GM21619 (cell line): ENCODE data around the gene SRPK3.
"Not testable (repeated sequence)": the region's sequence is repeated elsewhere in the genome, so short reads cannot be mapped to it uniquely, and the experiment has no call there.

Source experiments
- ATAC-seq: cut with Tn5 transposase; IDR thresholded peaks from one replicate; pipeline ENCODE4 v1.9.1; 2021; ENCODE audit not compliant: unreplicated experiment

SRPK3 gene

DNA sequence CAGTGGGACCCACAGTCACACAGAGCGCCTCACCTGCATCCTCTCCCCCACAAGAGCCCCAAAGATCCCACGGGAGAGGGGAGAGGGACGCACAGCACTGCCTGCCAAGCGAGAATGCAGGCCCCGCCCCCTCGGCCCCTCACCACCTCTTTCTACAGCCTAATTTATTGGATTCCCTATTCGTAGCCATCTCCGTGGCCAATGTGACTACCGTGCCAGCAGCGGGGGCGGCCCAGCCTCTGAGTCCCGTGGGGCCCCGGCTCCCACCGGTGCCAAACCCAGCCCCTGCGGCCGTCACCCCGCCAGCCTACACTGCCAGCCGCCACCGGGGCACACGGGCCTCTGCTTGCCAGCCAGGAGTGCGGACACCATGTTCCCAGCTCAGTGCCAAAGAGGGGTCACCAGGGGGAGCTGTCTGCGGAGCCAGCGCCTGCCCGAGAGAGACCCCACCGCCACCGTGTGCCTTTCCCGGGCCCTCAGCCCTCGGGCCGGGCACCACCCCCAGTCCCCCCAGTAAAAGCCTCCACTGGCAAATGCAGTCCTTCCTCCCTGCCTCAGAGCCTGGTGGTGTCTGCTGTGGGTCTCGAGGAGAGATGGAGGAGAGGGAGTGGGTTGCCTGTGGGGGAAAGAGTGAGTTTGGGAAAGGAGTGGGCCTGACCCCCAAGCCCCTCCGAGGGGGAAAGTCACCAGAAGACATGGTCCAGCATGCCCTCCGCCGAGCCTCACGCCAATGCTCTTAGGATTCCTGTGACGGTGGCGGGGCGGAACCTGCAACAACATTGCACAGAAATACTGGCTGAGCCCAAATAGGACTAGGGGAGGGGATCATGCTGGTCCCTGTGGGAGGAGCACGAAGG lies 36.4 kb upstream of the SRPK3 start:
- no peak for ATAC-seq

DNA sequence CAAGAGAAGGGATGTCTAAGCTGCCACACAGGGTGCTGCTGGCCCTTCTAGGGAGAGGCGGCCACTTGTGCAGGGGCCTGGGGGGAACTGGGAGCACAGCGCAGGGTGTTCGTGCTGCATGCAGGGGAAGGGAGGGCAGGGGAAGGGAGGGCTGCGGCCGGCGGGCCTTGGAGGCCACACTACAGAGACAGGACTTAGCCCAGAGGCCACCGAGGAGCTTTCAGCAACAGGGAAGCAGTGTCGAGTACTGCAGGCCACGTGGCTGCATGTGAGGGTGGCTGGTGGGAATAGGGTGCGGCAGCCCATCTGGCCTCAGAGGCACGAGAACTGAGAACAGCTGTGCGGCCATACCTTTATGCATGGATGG lies 35.8 kb upstream of the SRPK3 start:
- ATAC-seq: not testable (repeated sequence)

DNA sequence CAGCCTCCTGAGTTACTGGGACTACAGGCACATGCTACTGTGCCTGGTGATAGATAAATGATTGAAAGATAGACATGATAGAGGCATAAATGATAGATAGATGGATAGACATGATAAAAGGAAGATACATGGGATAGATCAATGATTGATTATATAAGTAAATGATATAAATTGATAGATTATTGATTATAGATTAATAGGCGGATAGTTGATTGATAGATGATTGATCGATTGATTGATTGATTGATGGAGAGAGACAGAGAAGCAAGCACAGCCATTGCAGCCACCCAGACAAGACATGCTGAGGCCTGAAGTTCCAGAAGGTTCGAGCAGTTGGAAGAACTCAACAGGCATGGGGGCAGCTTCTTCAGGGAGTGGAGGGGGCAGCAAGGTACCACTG lies 34.5 kb upstream of the SRPK3 start:
- ATAC-seq: no peak

DNA sequence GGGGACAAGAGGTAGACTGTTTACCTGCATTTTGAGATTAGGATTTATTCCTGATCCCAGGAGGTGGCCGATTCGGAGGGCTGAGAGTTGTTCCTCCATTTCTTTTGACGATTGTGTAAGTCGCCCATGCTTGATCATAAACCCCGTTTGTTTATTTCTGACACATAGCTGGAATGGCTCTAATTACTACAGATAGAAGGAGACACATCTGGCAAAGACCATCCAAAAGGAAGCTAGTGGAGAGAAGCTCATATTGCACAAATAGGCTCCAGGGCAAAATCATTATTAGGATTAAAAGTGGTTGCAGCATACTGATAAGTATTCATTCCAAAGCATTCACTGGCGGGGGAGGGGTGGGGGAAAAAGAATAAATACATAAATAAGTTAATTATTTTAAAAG lies 33.9 kb upstream of the SRPK3 start:
- not testable (repeated sequence) for ATAC-seq

DNA sequence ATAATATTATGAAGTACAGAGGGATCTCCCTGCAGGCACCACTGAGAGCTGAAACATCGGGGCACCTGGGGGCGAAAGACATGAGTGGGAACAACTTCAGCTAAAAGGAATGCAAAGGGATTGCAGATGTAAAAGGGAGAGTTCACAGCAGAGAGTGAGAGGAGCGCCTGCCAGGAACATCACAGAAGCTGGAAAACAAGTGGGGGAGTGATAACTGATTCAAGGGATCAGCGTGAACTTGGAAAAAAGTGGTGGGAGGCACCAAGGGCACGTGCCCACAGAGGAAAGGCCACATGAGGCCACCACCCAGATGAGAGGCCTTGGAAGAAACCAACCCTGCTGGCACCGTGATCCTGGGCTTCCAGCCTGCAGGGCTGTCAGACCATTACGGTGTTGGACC lies 31.8 kb upstream of the SRPK3 start:
- ATAC-seq: not testable (repeated sequence)

DNA sequence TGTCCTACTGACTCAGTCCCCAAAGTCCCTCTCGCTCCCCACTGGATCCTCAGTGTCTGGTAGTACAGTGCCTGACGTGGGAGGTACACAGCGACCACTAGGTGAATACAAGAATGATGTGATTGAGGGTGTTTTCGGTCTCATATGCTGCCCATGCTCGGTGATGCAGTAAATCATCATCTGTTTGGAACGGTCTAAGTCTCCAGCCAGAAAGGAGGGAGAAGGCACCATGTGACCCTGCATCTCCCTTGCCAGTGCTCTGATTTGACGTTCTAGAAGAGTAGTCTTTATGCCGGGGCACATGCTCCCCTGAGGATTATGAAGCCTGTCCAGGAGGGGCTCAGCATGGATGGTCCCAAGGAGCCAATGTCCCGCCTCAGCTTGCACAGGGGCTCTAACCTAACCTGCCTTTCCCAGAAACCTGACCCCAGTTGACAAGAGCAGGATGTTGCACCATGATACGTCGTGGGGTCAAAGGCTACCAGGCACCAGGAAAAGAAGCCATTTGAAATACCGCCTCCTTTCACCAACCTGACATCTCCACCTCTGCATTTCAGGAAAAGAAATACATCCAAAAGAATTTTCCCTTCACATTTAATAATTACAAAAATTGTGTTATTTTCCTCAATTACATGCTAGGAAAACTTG lies 30.6 kb upstream of the SRPK3 start:
- ATAC-seq: no peak

DNA sequence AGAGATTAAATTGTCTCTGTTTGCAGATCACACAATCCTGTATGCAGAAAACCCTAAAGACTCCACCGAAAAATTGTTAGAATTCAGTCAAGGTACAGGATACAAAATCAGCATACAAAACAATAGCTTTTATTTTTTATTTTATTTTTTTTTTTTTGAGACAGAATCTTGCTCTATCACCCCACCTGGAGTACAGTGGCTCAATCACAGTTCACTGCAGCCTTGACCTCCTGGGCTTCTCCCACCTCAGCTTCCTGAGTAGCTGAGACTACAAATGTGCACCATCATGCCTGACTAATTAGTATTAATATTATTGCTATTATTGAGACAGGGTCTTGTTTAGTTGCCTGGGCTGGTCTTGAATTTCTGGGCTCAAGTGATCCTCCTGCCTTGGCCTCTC lies 25.7 kb upstream of the SRPK3 start:
- no peak for ATAC-seq

DNA sequence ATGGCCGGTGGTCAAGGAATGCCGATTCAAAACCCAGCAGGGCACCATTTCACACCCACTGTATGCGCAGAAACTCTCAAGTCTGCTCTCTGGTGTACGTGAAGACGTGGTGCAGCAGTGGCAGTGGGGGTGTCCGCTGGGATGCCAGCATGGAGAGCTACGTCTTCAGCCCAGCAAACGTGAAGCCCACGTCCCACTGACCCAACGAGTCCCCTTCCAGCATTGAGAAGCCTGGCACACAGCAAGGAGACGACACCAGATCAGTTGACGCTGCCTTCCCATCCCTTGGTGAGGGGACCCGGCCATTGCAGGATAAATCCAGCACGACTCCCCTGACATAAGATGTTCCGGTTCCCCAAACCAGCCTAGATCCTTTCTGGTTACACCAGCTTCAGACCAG lies 19.0 kb upstream of the SRPK3 start:
- ATAC-seq: no peak

DNA sequence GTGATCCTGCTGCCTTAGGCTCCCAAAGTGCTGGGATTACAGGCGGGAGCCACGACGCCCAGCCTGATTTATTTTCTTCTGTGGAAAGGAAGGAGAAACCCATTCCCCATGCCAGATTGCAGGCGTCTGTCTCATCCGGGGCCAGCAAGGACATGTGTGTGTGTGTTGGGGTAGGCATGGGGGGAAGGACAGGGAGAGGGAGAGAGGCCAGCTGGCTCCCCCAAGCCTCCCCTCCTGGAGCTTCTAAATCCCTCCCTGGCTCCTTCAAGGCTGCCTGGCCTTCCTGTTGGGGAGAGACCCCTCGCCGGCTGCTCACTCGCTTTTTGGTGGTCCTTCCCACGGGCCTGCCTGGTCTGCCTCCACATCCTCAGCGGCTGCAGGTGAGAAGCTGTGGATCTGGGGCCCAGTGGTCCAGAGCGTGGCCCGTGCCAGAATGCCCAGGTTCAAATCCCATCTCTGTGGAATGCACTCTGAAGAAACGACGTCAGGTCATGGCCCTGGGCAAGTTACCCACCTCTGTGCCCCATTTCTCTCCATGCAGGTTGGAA lies 18.1 kb upstream of the SRPK3 start:
- no peak for ATAC-seq

DNA sequence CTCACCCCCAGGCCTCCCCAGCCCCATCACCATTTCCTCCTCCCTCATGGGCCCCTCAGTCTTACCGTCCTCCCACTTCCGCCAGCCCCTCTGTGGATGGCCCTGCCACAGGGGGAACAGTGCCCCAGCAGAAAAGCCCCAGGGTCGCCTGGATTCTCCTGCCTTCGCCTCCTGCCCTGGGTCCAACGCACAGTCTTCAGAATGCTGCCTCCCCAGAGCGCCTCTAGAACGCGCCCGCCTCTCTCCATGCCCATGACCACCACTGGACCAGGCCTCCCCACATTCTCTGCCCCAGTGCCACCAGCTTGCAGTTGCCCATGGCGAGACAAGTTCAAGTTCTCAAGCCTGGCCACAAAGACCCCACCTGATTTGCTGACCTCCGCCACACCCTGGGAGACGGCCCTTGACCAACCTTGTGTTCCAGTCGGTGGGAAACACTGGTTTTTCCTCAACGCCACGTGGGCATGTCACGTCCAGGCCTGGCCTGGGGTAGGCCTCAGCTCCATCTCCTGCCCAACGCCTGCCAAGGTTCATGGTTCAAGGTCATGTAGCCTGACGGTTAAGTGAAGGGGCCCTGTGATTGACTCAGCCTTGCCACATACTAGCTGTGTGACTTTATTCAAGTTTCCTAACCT lies 17.4 kb upstream of the SRPK3 start:
- ATAC-seq: no peak

DNA sequence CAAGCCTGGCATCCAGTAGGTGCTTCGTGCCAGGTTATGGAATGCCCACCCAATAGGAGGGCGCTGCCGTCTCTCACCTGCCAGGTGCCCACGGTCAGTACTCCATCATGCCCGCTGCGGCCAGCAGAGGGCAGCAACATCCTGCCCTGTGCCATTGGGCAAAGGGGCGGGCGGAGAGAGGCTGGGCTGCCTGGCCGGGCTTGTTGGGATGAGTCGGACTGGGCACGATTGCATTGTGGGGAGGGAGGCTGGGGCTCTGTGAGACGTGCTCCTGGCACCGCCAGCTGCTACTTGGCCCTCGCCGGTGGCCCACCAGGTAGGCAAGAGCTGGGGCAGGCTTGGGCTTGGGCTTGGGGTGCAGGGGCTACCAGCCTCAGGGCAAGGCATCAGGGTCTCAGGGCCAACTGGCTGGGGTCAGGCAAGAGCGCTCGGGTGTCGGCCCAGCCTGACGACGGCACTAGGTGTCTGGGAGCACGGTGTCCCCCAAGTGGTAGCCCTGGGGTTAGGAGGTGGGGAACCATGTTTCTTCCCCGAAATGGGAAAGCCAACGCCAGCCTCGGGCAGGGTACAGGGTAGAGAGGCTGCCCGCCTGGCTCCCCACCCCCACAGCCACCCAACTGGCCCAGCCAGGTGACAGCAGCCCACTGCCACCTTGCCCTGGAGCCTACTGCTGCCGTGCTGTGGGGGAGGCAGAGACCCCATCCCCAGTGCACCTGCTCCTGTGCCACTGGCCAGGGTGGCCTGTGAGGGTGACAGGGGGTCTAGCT lies 16.7 kb upstream of the SRPK3 start, which contains the start of gene PLXNB3:
Gene PLXNB3, plus strand, starts transcription at position 261 of the 767 bp plus-strand sequence. CDS start 1,287 bp downstream, outside the sequence.
- ATAC-seq: no peak

DNA sequence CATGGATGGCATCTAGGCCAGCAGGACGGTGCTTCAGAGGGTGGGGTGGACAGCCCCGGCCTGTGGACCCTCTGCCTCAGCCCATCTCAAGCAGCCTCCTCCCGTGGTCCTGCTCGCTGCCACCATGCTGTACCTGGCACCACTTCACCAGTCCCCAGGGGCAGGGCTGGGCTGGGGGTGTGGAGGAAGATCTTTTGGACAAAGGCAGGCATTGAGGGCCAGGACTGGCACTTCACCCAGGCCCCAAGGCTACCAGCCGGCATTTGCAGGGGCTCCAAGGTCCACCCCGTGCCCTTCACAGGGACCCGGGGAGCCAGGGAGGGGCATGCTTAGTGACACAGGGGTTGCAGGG lies 16.1 kb upstream of the SRPK3 start:
- ATAC-seq: no peak

DNA sequence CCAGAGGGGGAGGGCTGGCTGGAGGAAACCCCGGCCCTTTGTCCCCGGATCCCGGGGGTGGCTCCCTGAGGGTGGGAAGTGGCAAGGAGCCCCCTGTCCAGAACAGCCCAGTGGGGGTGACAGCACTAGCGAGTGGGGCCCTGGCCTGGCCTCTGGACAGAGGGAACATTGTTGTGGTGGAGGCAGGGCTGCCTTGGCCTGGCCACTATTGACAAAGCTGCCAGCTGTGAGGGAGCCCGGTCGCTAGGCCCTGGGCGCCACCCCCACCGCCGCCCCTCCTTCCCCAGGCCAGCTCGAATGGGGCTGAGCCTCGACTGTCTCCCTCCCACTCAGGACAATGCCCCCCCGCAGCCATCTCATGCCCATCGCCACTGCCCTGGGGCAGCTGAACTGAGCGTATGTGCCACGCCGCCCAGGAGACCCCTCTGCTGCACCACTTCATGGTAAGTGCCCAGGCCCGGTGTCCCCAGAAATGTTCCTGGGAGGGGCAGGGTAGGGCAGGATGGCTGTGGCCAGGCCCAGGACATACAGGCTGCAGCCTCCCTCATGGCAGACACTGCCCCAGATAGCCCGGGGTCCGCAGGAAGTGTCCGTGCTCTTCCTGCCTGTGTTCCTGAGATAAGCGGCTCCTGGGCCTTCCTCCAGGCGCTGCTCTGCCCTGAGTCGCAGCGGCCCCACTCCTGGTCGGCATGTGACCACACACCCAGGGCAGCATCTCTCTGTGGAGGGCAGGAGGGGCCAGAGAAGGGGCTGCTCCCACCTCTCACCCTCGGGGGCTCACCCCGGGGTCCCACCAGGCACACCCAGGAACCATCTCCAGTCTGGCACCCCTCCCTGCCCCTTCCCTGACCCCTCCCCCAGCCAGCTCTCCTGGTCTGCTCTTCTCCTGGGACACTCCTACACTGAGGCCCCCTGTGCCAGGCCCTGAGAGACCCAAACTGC lies 15.4 kb upstream of the SRPK3 start:
- no peak for ATAC-seq

DNA sequence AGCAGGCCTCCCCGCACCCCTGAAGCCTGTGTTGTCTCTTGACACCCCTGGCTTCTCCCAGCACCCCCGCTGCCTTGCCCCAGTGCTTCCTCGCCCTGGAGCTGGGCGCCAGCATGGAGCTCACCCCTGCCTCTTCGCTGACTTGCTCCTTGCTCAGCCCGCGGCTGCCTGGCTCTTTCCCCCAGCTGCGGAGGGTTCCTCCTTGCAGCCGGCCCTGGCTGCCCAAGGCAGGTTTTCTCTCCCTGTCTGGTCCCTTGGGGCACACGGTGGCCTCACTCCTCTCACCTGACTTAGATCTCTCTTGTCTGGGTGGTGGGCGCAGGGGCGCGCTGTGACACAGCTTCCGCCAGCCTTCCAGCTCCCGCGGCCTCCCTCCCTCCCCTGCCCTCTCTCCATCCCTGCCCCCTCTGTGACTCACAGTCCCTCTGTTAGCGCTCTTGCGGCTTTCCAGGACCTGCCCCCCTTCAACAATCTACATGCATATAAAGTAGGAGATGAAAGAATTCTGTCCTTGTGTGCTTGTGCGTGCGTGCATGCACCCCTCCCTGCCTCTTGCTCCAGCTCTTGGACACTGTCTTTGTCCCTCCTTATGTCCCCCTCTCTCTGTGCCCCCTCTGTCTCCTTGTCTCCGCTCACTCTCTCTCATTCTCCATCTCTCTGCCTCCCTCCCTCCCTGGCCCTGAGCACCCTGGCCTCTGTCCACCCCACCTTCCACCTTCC lies 14.6 kb upstream of the SRPK3 start:
- ATAC-seq: no peak

DNA sequence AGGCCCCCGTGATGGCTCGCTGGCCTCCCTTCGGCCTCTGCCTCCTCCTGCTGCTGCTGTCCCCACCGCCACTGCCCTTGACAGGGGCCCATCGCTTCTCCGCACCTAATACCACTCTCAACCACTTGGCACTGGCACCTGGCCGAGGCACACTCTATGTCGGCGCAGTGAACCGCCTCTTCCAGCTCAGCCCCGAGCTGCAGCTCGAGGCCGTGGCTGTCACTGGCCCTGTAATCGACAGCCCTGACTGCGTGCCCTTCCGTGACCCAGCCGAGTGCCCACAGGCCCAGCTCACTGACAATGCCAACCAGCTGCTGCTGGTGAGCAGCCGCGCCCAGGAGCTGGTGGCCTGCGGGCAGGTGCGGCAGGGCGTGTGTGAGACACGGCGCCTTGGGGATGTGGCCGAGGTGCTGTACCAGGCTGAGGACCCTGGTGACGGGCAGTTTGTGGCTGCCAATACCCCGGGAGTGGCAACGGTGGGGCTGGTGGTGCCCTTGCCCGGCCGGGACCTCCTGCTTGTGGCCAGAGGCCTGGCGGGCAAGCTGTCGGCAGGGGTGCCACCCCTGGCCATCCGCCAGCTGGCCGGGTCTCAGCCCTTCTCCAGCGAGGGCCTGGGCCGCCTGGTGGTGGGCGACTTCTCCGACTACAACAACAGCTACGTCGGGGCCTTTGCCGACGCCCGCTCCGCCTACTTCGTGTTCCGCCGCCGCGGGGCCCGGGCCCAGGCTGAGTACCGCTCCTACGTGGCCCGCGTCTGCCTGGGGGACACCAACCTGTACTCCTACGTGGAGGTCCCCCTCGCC lies 13.8 kb upstream of the SRPK3 start:
- ATAC-seq: no peak

DNA sequence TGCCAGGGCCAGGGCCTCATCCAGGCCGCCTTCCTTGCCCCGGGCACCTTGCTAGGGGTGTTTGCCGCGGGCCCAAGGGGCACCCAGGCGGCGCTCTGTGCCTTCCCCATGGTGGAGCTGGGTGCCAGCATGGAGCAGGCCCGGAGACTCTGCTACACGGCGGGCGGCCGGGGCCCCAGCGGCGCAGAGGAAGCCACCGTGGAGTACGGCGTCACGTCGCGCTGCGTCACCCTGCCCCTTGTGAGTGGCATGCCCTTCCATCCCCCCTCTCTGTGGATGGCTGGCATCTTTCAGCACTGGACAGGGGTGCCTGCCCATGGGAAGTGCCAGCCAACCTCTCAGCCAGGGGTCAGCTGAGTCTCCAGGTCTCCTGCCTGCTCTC lies 13.2 kb upstream of the SRPK3 start:
- no peak for ATAC-seq

DNA sequence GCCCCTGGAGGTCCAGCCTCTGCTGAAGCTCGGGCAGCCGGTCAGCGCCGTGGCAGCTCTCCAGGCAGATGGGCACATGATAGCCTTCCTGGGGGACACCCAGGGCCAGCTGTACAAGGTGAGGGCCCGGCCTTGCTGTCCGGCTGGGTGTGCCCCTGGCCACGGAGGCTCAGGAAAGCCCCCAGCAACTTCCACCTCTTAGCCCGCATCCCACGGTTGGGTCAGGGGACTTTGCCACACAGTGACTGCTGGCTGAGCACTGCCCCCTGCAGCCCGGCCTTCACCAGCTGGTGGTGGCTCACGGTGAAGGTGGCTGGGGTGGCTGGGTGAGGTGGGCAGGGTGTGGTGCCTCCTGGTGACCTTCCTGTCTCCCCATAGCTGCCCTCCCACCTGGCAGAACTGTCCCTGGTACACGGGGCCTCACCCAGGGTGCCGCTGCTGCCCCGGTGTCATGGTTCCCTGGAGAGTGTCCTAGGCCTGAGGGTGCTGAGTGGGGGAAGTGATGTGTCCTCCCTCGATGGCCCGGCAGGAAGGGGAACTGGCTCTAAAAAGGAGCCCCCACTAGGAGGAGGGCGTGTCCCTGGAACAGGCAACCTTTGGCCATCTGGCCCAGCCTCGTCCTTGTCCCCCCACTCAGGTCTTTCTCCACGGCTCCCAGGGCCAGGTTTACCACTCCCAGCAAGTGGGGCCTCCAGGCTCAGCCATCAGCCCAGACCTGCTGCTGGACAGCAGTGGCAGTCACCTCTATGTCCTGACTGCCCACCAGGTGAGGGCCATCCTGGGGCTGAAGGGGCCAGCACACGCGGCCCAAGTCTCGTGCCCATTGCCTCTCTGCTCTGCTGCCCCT lies 12.3 kb upstream of the SRPK3 start:
- ATAC-seq: no peak
